GM19238 (cell line): ENCODE results near the gene EML6.

Experiments used
- DNase-seq: peaks from one replicate; pipeline ENCODE4 v3.0.0; 2011; ENCODE audit warnings: low spot score; ENCODE audit not compliant: insufficient read length

The EML6 gene

DNA sequence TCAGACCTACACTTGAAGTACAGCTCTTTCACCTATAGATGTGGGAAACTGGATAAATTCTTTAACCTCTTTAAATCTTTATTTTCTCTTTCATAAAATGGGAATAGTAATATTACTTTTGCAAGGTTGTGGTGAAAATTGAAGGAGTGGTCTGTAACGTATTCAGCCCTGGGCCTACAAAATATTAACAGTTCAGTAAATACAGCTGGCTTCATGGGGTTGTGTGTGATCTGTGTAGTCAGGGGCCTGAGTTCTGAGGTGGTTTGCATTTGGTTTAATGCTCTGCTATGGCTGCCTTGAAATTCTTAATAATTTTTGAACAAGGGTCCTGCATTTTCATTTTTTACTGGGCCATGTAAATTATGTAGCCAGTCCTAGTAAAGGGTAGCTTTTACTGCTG, 16.8 kb upstream of the EML6 start:
- DNase-seq = no peak

DNA sequence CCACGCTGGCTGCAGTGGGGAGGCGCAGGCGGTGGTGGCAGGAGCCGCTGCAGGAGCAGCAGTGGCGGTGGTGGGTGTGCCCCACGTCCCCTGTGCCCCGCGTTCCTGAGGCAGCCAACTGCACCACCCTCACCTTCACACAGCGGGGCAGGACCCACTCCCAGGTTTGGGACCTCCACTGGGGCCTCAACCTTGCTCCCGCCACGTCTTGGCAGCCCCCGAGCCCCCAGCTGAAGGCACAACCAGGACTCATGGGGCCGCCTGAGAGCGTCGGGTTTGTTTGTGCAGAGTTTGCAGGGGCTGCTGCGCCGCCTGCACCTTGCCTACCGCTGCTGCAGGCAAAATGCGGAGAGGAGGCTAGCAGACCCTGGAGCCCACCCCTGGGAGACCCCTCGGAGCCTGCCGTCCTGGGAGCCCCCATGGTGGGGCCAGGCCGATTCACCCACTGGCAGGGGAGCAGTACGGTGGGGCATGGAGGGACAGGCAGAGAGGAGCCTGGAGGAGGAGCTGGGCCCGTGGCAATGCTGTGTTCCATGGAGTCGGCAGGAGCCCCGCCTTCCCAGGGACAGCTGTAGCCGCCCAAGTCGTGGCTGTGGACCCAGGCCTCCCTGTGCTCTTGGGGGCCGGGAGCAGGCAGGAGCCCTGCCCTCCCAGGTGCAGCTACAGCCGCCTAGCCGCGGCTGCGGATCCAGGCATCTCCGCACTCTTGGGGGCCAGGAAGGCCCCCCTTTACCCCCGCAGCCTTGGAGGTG, 14.7 kb upstream of the EML6 start:
- no peak for DNase-seq

DNA sequence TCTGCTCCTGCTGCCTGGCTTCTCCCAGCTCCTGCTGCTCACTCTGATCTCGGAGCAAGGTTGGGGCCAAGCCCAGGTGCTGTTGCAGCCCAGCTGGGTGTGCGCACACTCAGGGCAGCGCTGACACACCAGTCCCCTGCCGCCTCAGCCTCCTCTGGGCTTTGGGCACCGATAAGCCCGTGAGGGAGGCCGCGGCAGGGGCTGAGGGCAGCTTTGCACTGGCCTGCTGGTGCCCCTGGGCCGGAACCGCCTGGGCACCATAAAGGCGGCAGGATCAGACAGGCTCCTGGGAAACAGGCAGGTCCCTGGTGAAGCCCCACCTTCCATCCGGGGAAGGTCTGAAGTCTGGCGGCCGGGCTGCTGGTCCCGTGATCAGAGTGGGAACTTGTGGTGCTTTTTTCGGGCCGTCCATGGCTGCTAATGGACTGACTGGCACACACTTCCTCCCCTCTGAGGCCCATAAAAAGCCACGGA, 14.1 kb upstream of the EML6 start:
- DNase-seq = no peak

DNA sequence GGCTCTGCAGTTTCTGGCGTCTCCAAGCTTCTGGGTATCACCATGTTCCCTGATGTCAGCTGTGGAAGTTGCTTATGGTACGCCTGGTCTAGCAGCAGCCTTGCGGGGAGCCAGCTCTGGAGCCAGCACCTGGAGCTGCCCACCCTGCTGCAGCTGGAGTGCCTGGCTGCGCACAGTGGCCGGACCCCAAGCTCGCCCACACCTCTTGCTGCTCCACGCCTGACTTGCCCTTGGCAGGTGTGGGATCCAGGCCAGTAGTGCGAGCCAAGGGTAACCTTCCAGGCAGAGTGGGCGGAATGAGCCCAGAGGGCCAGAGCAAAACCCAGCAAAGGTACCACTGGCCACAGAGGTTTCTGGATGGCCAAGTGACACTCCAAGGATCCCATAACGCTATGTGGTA, 13.2 kb upstream of the EML6 start:
- DNase-seq = no peak

DNA sequence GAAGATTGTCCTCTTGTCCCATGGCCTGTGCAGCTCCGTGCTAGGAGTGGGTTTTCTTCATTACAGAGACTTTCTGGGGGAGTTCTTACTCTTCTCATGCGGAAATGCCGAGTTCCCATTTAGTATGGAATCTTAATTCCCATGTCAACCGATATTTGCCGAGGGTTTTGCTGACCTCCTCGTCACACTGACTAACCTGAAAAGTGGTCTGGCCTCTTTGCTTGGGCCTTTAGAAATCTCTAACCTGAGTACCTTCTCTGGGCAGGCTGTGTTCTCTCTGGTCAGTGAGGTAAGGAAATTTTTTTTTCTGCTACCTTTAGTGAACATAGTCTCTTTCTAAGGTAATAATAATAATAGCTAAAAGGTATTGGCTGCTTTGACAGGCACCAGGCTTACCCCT, 10.9 kb upstream of the EML6 start:
- DNase-seq = no peak

DNA sequence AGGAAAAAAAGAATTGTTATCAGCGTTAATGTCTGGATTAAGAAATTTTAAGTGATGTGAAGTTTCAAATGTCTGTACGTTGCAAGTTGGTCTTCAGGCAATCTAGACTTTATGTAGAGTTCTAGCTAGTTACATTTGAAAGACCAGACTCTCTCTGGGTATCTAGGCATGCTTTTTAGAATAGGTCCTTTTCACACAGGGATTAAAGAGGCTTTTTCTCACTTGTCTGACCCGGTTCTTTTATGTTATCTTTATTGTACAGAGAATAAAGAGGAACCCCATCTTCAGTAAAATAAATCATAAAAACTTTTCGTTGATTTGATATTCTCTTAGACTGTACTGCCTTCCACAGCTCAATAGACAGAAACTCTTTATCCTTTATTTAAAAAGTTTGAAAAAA, 8.5 kb upstream of the EML6 start:
- DNase-seq = no peak

DNA sequence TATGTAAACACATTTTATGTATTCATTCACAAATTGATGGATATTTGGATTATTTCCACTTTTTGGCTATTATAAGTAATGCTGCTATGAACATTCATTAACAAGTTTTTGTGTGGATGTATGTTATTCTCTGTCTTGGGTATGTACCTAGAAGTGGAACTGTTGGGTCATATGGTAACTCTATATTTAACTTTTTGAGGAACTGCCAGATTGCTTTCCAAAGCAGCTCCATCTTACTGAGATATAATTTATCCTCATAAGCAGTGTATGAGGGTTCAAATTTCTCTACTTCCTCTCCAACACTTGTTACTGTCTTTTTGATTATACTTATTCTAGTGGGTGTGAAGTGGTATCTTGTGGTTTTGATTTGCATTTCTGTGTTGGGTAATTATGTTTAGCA, 7.1 kb upstream of the EML6 start:
- no peak for DNase-seq

DNA sequence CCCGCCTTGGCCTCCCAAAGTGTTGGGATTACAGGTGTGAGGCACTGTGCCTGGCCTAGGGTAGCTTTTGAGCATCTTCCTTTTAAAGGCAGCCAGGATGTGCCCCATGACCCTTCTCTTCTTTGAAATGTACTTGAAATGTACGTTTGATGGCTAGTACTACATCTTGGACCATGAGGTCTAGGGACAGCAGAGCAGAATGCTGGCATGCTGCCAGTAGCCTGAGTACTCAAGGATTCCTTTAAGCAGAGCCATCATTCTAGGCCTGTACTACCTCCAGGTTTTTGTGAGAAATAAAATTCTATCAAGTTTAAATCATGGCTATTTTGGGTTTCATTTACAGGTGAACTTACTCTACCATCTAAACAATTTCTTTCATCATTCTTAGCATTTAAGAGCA, 2.9 kb upstream of the EML6 start:
- no peak for DNase-seq

DNA sequence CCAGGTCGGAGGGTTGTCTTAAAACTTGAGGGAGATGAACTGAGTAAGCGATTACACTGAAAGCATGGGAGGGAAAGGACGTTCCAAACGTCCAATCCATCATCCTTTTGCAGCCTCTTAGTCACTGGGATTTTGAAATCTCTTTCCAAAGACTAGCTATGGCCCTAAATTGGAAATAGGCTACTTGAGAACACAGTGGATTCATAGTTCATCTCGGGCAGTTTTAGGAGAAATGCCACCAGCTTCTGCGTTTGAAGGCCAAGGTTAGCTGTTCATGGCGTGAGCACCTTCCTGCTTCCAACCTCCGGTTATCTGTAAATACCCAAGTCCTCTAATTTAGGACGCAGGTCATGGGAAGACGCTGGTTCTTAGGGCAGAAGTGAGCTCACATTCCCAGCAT, 821 bp upstream of the EML6 start:
- no peak for DNase-seq

DNA sequence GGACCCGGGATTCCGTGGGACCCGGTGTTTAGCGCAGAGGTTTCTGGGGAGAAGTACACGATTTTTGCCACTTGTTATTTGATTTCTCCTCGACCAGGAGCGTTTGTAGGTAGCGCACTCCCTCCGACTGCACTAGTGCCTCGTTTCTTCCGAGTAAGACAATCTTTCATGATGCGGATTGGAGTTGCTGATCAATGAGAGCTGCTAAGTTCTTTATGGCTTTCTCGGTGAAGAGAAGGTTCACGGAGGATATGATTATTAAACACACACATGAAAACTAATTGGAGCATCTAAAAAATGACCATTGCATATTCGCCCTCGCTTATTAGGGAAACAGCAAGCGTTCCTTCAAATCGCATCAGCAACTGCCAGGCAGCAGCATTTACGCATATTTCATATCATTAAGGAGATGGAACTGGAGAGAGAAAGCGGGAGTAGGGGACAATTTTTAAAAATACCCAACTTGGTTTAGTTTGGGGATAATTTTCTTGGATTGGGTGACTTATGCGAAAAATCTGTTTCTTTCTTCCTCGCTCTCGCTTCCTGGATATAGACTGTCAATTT, 616 bp downstream of the EML6 start:
- no peak for DNase-seq

DNA sequence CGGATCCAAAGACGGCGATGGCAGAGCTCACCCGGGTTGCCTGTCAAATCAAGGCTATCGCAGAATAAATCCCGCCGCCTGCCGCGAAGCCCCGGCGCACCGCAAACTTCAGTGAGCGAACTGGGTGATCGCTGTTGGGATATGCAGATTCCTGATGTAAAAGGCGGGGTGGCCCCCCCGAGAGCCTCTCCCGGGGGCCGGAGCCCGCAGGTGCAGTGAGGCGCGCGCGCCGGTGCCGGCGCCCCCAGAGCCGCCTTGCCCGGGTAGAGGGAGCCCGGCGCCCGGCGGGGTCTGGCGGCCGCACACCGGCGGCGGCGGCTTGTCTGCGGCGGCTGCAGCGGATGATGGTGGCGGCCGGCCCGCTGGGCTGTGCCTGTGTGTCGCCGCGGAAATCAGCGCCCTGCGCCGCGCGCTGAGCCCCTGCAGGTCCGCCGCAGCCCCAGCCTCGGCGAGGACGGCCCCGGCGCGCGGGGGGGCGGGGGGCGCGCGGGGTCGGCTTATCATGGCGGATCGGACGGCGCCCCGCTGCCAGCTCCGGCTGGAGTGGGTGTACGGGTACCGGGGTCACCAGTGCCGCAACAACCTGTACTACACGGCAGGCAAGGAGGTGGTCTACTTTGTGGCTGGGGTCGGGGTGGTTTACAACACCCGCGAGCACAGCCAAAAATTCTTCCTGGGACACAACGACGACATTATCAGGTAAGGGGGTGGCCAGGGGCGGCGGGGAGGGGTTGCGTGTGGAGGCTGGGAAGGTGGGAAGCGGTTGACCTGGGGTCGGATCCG, 1.3 kb downstream of the EML6 start:
- DNase-seq = peak; percentile 23

DNA sequence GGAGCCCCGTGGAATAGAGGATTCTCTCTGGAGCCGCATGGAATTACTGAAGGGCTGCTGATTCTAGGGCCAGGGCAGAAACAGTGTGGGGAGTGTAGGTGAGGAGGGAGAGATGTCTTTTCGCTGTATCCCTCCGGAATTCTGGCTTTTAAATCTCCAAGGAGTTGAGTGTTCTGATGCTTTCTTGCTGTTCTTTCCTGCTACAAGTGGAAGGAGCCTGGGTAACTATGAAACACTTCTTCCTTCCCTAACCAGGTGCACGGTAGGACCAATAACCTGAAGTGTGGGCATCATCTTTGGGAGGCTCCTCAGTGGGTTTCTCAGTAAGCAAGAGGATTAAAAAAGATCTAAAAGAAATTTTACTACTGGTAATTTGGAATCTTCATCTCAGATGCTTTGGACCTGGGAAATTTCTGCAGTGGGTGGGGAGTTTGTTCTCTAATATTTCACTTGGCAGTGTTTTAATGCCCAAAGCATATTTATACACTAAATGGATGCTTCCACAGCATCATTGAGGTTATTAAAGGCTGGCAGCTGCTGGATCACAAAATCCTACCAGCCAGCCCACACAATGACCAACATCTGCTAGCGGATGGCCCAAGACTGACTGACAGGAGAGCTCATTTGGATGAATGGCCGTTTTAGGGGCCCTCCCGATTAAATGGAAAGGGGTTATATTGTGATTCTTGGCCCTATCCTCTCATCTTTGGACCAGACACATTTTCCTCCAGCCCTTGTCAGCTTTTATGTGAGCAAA, 2.1 kb downstream of the EML6 start:
- no peak for DNase-seq

DNA sequence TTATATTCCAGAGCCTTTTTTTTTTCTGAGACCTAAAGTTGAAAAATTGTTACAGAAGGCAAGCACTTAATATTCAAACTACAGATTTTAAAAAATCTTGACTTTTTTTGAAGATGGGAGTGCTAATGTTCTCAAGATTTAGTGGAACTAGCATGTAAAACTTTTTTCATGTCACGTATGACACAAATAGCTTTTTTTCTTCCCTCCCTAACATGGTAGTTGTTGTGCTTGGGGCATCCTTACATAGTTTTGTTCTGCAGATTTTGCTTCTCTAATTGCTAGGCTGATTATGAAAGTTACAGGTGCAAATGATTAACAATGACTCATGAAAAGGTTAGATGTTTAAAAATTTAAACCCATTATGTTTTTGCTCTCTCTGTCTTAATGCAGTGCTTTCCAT, 3.0 kb downstream of the EML6 start:
- no peak for DNase-seq

DNA sequence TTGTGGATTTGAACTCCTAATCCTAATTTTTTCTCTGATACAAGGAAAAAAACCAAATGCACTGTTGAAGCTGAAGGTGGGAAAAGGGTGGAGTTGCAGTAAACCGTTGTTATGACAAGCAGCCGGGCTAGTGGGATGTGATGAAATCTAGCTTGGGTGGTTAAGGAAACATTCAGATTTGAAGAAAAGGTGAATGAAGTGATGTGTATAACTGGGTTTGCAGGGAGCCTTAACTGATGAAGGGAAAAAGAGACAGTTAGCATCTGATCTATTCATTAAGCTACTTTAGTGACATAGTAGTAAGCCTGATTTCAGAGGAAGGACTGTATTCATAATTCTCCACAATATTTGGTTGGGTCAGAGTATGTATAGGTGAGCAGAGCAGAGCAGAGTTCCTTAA, 3.5 kb downstream of the EML6 start:
- no peak for DNase-seq

DNA sequence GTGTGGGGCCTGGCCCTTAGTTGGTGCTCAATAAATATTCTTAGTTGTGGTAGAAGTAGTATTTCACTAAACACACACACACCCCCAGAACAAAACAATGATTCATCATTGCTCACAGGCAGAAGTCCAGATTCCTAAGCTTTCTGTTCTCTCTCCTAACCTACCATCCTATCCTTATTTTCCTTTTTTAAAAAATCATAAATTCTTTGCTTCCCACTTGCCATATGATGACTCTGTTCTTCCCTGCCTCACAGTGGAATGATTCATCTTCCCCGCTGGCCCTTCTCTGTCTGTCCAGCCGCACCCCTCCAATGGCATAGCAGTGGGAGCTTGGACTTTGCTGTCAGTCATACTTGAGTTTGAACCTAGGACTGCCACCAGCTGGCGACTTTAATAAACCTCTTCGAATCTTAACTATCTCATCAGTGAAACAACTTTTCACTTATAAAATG, 5.2 kb downstream of the EML6 start:
- DNase-seq = no peak

DNA sequence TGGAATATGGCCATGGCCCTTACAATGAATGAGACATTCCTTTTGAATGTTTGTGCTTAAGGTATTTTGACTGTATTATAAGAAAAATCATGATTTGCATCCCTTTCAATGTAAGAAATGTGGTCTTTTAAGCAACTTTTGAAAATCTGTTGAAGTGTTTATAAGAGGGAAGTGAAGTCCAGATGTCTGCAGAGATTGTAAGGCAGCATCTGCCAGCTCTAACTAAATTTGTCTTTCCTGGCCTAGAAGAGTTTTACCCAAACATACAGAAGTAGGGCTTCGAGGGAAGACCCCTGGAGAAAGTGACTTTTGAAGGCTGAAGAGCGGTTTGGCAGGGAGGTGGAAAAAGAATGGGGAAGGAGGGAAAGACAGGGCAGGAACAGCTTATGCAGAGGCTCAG, 12.2 kb downstream of the EML6 start:
- no peak for DNase-seq

DNA sequence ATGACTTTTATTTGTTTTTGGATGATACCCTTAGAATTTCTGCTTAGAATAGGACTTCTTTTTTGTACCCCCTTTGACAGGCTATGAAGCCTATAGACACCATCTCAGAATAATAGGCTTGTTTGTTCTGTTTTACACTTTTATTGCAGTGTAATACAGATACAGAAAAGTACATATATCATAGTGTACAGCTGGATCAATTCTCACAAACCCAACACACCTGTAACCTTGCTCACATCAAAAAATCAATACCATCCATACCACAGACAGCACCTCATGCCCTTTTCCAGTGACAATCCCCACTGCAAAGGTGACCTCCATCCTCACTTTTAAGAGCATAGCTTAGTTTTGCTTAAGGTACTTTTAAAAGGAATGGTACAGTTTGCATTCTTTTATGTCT, 14.8 kb downstream of the EML6 start:
- no peak for DNase-seq

DNA sequence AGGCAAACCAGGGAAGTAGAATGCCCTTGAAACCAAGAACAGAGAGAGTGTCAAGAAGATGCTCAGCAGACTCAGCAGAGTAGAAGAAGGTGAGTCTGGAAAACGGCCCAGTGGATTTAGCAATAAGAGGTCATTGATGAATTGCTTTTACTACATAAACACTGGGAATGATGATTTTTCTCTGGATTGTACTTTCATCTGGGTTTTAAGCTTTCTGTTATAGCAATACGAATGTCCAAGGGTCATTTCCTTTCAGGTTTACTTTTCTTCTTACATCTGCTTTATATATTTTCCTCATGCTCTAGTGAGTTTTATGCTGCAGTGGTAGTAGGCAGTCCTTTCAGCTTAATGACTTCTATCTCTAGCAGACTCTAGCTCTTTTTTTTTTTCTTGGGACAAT, 16.9 kb downstream of the EML6 start:
- DNase-seq = no peak

DNA sequence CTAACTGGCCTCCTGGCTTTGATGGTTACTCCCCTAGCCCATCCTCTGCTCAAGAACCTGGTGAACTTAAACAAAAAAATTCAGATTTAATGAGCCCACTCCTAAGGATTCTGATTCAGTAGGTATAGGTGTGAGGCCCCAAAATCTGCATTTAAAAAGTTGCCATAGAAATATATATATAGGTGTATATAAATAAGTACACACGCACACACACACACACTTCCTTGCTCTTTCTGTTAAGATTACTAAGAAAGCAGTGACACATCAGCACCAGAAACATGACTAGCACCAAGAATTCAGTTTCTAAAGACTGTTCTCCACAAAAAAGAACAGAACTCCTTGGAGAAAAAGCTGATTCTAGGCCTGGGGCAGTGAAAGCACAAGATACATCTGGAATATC, 17.8 kb downstream of the EML6 start:
- DNase-seq = no peak

DNA sequence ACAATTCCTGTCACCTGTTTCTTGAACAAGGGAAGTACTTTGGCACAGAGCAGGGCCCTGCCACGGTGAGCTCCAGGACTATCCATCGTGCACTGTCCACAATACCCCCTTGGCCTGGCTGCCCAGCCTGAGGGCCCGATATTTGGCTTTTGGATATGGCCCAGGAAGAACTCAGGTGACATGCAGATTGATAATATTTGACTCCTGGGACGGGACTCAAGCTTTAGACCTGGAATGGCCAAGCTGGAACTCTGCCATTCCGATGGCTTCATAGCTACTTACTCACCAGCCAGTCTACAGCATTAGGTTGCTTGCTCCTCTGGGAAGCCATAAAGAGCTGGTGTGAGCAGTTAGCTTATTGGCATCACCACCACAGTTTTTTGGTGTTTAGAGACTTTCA, 26.6 kb downstream of the EML6 start:
- DNase-seq = no peak

DNA sequence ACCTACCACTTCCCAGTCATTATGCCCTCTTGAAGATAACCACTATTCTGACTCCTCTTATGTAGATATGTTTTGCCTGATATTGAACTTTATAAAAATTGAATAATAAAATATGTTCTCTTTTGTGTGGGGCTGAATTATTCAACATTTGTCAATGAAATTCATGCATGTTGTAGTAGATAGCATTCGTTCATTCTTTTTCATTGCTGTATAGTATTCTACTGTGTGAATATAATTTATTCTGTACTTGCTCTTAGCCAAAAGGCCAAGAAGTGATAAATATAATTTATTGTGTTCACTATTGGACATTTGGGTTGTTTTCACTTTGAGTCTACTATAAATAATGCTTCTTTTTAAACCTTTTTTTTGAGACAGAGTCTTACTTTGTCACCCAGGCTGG, 29.0 kb downstream of the EML6 start:
- no peak for DNase-seq
